A549 (cell line): ENCODE data around the gene OPALIN.

Experiments
- GATA3 ChIP-seq: IDR thresholded peaks from 2 replicates; pipeline ENCODE4 v1.6.1; 2012; ENCODE audit warnings: borderline replicate concordance
- JUN ChIP-seq, 2 experiments: fragments of >200 bp; sonication (Bioruptor Twin); formaldehyde crosslinking; IDR thresholded peaks; 2 replicates in 1 of 2; 3 replicates in 1 of 2; pipeline ENCODE4 v1.6.1; 2016 to 2017
- POLR2A ChIP-seq: IDR thresholded peaks from 2 replicates; pipeline ENCODE4 v1.6.1; 2012; ENCODE audit warnings: mild to moderate bottlenecking, low read length
- TF ChIP-seq, protein P1 (sequence below): fragments of >200 bp; sonication (Bioruptor Twin); formaldehyde crosslinking; IDR thresholded peaks from 3 replicates; pipeline ENCODE4 v1.5.1; 2016
- TF ChIP-seq, protein P2 (sequence below): IDR thresholded peaks from 2 replicates; pipeline ENCODE4 v1.6.1; 2012

DNA sequence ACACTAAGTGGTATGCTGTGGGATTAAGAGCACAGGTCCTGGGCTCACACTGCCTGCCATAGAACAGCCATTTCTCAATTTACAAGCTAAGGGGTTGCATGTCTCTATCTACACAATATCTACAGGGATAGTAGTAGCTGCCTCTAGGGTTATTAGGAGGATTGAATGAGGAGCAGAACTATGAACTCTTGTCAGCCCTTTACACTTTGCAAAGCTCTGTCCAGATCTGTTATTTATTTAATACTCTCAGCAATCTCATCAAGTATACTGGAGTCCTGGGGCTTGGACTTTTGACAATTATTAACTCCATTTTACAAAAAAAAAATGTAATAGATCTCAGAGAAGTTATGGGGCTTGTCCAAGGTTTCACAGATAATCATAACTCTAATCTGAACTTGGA lies 6.8 kb downstream of the OPALIN start:
- TF ChIP-seq JUN (IDR thresholded peaks at IDR 0.05): no peak
- TF ChIP-seq, protein P1, sequence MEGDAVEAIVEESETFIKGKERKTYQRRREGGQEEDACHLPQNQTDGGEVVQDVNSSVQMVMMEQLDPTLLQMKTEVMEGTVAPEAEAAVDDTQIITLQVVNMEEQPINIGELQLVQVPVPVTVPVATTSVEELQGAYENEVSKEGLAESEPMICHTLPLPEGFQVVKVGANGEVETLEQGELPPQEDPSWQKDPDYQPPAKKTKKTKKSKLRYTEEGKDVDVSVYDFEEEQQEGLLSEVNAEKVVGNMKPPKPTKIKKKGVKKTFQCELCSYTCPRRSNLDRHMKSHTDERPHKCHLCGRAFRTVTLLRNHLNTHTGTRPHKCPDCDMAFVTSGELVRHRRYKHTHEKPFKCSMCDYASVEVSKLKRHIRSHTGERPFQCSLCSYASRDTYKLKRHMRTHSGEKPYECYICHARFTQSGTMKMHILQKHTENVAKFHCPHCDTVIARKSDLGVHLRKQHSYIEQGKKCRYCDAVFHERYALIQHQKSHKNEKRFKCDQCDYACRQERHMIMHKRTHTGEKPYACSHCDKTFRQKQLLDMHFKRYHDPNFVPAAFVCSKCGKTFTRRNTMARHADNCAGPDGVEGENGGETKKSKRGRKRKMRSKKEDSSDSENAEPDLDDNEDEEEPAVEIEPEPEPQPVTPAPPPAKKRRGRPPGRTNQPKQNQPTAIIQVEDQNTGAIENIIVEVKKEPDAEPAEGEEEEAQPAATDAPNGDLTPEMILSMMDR: no peak
- TF ChIP-seq, protein P2, sequence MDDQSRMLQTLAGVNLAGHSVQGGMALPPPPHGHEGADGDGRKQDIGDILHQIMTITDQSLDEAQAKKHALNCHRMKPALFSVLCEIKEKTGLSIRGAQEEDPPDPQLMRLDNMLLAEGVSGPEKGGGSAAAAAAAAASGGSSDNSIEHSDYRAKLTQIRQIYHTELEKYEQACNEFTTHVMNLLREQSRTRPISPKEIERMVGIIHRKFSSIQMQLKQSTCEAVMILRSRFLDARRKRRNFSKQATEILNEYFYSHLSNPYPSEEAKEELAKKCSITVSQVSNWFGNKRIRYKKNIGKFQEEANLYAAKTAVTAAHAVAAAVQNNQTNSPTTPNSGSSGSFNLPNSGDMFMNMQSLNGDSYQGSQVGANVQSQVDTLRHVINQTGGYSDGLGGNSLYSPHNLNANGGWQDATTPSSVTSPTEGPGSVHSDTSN: no peak
- TF ChIP-seq GATA3: no peak
- TF ChIP-seq POLR2A: no peak
